ENCODE results near the gene KPNA1.
"Not testable (repeated sequence)": the region's sequence is repeated elsewhere in the genome, so short reads cannot be mapped to it uniquely, and the experiment has no call there.

KPNA1 gene

DNA sequence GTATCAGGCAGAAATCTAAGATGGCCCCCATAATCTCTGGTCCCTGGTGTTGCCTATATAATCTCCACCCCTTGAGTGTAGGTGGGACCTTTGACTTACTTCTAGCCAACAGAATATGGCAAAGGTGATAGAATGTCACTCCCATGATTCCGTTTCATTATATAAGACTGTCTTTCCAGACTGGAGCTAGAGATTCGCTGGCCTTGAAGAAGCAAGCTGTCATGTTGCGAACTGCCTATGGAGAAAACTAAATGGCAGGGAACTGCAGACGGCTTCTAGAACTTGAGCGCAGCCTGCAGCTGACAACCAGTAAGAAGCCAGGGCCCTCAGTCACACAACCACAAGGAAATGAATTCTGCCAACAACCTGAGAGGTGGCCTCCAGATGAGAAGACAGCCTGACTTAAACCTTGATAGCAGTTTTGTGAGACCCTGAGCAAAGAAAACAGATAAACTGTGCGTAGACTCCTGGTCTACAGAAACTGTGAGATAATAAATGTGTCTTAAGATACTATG lies 2.2 kb upstream of the KPNA1 start:
- no peak for DNase-seq

DNA sequence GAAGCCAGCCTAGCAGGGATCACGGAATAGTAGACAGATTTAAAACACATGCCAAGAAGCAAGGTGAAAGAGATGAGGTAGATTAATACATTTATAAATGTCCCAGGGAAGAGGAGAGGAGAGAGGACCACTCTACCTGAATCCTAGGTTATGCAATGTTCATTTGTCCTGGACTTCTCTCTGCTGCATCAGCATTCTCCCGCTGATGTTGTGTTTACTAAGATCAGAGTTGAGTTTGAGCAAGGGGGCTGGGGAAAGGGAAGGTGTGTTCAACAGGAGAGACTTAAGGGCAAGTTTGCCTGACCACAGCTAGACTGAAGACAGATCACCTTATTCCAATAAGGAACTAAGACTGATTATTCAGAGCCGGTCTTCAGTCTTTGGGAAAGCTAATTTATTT lies 1.1 kb upstream of the KPNA1 start:
- no peak for DNase-seq

DNA sequence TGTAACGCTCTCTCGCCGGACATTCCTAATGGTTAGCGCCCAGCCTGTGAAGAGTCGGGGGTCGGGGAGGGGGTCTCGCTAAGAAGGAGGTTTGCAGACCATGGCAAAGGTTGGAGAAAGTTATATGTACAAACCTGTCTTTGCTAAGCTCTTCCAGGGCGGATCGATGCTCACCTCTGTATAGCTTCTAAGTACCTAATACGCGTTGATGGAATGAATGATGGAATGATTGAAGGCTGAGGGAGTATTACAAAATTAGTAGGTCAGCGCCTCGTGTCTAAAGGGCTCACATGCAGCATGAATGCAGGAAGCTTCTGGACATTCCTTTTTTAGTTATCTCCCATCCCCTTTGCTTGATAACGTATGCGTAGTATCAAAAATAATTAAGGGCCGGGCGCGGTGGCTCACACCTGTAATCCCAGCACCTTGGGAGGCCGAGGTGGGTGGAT lies 305 bp upstream of the KPNA1 start:
- no peak for DNase-seq

DNA sequence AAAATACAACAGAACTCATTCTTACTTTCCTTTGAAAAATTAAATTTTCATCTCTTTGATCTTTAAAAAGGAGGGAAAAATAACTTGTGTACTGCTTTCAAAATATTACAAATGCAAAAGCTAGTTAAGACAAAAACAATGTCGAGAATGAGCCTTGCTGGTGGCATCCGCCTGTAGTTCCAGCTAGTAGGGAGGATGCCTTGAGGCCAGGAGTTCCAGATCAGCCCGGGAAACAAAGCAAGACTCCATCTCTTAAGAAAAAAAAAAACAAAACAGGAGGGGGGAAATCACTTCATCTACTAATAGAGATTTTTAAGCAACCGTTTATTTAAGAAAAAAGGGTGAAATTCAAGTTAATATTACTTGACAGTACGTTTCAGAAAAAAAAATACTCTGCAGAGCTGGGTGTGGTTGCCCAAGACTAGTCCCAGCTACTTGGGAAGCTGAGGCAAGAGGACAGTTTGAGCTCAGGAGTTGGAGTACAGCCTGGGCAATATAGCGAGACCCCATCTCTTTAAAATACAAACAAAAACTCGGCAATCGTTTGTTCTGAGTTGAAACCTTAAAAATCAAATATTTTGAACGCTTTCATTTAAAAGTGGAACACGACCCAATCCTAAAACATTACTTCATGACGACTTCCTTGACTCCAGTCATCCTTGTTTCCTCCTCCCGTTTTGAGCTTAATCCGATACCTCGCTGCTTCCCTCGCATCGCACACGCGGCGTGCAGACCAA lies 1.2 kb downstream of the KPNA1 start:
- DNase-seq = no peak

DNA sequence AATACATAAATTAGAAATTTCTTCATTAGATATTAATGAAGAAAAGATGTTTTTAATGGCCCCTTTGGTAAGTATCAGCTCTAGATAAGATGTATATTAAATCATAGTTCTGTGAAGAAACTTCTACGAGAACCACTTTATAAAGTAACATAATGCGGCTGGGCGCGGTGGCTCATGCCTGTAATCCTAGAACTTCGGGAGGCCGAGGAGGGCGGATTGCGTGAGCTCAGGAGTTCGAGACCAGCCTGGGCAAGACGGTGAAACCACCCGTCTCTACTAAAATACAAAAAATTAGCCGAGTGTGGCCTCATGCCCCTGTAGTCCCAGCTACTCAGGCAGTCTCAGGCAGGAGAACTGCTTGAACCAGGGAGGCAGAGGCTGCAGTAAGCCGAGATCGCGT lies 2.5 kb downstream of the KPNA1 start:
- no peak for DNase-seq

DNA sequence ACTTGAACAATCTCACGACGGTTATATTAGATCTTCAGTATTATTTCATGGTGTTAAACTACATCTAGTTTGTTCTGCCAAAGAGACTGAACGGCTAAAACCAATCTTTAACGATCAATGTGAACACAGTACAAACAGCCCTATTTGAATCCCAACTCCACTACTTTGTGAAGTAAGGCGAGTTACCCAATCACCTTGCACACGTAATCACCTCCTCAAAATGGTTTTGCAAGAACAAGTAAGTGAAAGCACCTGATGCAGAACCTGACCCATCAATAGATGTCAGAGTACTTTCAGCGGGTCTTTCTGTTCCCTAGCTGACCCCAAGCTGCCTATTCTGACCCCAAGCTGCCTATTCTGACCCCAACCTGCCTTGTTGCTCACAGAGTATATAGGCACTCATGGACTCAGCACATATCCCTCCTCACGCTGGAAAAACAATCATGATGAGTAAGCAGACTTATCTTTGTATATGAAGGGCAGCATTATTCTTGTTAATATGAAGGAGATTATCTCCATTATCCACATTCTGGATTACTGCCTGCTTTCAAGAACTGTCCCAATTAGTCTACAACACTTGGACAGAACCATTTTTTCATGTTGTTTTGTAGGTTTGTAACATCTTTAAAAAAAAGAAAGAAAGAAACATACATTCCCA lies 3.7 kb downstream of the KPNA1 start:
- no peak for DNase-seq

DNA sequence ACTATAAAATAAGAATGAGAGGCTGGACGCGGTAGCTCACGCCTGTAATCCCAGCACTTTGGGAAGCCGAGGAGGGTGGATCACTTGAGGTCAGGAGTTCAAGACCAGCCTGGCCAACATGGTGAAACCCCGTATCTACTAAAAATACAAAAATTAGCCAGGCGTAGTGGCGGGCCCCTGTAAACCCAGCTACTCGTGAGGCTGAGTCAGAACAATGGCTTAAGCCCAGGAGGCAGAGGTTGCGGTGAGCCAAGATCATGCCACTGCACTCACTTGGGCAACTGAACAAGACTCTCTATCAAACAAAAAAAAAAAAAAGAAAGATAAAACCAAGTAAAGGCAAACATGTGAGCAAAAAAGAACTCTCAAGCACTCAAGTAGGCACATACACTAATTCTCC lies 5.8 kb downstream of the KPNA1 start:
- not testable (repeated sequence) for DNase-seq

DNA sequence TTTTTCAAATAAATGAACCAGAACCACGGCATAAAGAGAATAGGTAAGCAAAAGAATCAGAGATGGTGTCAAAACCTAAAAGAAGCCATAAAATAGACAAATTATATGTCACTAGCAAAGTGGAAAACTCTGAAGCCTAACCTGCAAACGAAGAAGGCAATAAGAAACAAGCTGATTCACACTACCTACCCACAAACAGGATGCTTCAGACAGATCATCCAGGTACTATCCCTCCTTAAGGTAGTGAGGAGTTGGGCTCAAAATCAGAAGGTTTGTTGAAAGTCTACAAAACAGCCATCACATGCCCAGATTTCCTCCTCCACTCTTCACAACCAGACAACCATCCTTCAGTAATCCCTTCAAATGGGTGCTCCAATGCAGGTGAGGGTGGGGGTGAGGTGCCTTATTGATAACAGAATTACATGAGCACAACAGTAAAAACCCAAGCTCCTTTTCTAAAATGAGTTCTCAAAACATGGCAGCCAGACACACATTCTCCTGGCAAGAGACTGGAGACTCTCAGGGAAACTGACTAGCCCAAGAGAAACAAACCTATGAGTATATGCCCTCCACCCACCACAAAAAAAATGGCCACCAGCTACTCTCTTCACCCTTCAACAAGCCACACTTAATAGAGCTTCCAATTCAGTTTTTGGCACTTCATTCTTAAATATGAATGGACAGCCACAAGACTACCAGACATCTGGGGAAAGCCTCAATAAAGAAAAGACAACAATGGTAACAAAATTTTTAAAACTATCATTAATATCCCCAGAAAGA lies 6.4 kb downstream of the KPNA1 start:
- peak; percentile 15 for DNase-seq

DNA sequence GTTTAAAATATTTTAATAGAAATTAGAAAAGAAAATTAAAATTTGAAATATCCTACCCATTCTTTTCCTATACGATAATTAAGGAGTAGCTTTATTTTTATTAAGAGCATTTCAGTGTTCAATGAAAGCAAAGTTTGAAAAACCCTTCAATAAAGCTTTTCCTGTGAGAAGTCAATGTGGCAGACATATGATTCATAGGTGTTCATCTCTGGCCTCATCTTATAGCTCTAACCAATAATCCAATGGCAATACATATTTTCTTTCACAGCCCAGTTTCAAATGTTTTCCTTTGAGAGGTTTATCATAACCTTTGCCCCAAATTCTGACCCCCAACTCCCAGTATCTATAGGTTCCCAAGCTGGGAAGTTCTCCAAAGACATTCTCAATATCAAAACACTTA lies 8.3 kb downstream of the KPNA1 start:
- DNase-seq = no peak

DNA sequence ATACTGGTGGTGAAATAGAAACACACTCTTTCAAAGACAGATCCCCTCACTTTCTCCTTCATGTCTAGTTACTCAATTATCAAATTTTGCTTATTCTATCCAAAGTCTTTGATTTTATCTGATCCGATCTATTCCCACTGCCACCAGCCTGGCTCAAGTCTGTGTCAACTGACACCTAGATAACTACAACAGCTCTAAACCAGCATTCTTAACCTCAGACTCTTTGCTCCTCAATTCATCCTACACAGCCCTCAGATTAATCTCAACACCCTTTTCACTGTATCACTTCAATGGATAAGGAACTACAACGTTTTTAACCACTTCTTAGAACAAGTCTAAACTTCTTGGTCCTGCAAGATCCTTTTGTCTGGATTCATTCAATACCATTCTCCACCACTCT lies 9.1 kb downstream of the KPNA1 start:
- DNase-seq = no peak

DNA sequence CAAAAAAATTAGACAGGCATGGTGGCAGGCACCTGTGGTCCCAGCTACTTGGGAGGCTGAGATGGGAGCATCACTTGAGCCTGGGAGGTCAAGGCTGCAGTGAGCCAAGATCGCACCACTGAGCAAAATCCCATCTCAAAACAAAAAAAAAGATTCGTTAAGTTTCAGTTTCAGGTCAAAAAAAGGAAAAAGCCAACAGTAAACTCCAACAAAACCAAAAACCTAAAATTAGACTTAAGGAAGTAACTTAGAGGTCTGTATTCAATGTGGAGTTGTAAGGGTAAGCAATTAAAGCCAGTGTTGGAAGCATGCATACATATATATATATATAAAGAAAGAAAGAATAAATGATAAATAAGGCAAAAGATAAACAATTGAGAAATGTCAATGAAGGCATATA lies 11.8 kb downstream of the KPNA1 start:
- no peak for DNase-seq

DNA sequence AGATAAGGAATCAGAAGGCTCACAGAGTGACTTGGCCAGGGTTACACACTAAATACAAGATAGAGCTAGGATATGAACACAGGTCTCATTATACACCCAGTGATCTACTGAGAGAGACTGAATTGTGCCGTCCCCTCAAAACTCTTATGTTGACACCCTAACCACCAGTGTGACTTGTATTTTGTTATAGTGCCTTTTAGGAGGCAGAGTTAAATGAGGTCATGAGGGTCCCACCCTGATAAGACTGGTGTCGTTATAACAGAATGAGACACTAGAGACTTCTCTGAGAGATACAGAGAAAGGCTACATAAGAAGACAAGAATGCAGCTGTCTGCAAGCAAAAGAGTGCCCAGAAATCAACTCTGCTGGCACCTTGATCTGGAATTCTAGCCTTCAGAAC lies 12.6 kb downstream of the KPNA1 start:
- no peak for DNase-seq

DNA sequence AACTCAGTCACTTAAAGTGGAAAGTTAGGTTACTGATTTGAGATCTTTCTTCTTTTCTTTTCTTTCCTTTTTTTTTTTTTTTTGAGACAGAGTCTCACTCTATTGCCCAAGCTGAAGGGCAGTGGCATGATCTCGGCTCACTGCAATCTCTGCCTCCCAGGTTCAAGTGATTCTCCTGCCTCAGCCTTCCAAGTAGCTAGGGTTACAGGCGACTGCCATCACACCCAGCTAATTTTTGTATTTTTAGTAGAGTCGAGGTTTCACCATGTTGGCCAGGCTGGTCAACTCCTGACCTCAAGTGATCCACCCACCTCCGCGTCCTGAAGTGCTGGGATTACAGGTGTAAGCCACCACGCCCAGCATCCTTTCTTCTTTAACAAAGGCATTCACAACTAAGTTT lies 13.8 kb downstream of the KPNA1 start:
- not testable (repeated sequence) for DNase-seq

DNA sequence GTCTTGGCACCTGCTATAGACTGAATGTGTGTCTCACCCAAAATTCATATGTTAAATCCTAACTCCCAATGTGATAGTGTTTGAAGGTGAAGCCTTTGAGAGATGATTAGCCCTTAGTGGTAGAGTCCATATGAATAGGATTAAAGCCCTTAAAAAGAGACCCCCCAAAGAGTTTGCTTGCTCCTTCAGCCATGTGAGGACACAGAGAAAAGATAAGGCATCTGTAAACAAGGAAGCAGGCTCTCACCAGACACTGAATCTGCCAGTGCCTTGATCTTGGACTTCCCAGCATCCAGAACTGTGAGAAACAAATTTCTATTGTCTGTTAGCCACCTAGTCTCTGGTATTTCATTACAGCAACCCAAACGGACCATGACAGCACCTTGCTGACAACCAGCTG lies 16.6 kb downstream of the KPNA1 start:
- DNase-seq = no peak

DNA sequence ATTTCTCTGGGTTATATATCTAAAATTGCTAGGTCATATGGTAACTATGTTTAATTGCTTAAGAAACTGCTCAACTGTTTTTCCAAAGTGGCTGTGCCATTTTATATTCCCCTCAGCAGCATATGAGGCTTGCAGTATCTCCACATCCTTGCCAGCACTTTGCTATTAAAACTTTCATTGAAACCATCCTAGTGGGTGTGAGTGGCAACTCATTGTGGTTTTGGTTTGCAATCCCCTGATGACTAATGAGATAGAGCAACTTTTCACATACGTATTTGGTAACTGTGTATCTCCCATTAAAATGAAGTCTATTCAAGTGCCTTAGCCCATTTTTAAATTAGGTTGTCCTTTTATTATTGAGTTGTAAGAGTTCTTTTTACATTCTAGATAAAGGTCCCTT lies 17.3 kb downstream of the KPNA1 start:
- DNase-seq = peak; percentile 81

DNA sequence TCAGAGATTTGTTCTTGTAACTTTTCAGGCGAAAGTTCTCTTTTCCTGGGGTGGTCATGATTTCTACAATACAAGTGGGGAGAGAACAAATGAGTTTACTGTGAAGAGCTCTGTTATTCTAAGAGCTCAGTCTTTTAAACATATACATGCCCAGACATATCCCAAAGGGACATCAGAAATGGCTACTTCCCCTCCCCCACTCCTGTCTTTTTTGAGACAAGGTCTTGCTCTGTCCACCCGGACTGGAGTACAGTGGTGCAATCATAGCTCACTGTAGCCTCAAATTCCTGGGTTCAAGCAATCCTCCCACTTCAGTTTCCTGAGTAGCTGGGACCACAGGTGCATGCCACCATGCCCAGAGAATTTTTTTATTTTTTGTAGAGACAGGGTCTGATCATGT lies 18.2 kb downstream of the KPNA1 start:
- no peak for DNase-seq

DNA sequence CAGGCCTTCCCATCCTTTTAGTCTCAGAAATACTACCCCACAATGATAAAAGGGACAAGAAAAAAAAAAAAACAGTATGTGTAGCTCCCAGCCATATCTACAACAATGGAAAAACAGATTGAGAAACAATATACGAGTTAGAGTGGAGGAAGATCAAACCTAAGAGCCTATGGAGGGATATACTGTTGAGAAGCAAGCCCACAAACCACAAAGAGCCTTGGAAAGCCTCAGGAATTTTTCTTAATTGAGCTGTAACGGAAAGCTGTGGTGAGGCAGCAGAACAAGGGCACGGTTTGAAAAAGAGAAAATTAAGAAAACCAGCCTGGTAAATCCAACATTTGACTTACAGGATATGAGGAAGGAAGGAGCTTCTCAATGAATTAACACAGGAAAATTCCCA lies 21.4 kb downstream of the KPNA1 start:
- no peak for DNase-seq

DNA sequence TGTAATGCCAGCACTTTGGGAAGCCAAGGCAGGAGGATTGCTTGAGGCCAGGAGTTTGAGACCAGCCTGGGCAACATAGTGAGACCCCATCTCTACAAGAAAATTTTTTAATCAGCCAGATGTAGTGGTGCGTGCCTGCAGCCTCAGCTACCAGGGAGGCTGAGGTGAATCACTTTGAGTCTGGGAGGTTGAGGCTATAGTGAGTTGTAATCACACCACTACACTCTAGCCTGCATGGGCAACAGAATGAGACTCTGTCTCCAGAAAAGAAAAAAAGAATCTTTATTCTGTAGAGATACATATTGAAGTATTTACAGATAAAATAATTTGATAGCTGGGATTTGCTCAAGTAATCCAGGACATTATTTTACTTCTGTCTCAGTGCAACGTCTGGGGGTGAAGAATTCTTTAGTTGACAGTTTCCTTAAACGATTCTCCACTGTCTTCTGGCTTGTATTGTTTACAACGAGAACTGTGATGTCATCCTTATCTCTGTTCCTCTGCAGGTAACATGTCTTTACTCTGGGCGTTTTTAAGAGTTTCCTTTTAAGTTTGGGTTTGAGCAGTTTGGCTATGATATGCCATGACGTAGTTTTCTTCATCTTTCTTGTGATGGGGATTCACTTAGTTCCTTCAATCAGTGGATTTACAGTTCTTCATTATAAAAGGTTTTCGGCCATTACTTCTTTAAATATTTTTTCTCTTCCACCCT lies 26.3 kb downstream of the KPNA1 start:
- DNase-seq = no peak

DNA sequence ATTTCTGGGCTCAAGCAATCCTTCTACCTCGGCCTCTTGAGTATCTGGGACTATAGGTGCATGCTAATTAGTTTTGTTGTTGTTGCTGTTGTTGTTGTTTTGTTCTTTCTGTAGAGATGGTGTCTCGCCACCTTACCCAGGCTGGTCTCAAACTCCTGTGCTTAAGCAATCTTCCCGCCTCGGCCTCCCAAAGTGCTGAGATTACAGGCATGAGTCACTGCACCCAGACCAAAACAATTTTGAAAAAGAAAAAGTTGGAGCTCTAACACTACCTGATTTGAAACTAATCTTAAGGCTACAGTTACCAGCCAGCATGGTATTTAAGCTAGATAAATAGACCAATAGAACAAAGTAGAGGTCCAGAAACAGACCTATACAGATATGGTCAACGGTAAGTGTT lies 29.8 kb downstream of the KPNA1 start:
- no peak for DNase-seq

DNA sequence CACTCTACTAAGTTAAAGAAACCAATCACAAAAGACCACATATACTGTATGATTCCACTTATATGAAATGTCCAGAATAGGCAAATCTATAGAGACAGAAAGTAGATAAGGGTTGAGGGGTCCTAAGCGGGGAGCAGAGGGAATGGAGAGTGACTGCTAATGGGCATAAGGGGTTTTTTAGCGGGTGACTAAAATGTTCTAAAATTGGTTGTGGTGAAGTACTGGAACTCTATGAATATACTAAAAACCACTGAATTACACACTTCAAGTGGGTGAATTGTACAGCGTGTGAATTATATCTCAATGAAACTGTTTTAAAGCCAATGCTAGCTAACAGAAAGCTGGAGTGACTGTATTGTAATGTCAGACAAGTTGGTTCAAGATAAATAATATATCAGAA lies 33.3 kb downstream of the KPNA1 start:
- DNase-seq = no peak

DNA sequence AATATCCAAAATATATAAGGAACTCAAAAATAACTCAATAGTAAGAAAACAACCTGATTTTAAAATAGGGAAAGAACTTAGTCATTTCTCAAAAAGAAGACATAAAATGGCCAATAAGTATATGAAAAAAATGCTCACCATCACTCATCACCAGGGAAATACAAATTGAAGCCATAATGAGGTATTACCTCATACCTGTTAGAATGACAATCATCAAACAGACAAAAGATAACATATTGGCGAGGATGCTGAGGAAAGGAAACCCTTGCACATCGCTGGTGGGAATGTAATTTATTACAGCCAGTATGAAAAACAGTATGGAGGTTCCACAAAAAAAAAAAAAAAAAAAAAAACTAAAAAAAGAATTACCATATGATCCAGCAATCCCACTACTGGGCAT lies 38.2 kb downstream of the KPNA1 start:
- no peak for DNase-seq

DNA sequence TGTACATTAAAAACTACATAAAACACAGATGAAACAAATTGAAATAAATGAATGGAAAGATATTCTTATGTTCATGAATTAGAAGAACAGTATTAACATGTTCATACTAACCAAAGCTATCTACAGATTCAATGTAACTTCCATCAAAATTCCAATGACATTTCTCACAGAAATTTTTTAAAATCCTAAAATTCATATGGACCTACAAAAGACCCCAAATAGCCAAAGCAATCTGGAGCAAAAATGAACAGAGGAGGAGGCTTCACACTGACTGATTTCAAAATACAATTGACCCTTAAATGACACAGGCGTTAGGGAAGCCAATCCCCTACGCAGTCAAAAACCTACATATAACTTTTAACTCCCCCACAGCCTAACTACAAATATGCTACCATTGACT lies 39.4 kb downstream of the KPNA1 start:
- DNase-seq = no peak

DNA sequence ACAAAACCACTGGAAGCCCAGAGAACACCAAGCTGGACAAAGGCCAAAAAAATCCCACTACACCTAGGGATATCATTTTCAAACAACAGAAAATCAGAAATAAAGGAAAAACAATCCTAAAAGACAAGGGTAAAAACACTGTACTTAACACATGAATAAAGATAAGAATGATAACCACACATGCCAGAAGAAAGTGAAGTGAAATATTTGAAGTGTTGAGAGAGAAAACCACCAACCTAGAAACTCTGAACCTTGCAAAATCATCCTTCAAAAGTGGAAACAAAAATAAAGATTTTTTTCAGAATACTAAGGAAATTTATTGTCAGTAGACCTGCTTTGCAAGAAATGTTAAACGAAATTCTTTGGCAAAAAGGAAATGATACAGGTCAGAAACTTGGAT lies 45.1 kb downstream of the KPNA1 start:
- no peak for DNase-seq

Data from activated CD4-positive, alpha-beta T cell treated with anti-CD3 and anti-CD28 coated beads, Interleukin-10, Interleukin-2, amounts not matched to agents 100 ng/mL and 50 ng/mL, durations not matched to agents 16 hours and 8 hours (primary cell).